AG04449 (cell line): ENCODE data around the gene COMTD1.
A peak's percentile ranks its signal among the peaks of the same experiment; 100 is the strongest.

ENCODE experiments used
- CTCF ChIA-PET: fragments of 350-600 bp; formaldehyde crosslinking; extraction: SDS; loops from one replicate; lab custom pipeline; 2021; ENCODE audit warnings: antibody characterized with exemption; lab: Yijun Ruan, JAX
- POLR2A ChIA-PET: fragments of 400-600, 350-600 bp; formaldehyde crosslinking; extraction: SDS; loops from one replicate; lab custom pipeline; 2020; ENCODE audit warnings: antibody characterized with exemption, inconsistent platforms; lab: Yijun Ruan, JAX
- DNase-seq: peaks from one replicate; pipeline ENCODE4 v3.0.0-alpha.2; 2010; ENCODE audit warnings: low read depth, low spot score
- H3K4me3 ChIP-seq: 2 replicates; pipeline ENCODE4 v1.5.1; 2011; ENCODE audit warnings: low read depth, mild to moderate bottlenecking, control low read depth, low read length
- CTCF ChIP-seq: IDR thresholded peaks from one replicate; pipeline ENCODE4 v1.5.1; 2011; ENCODE audit warnings: mild to moderate bottlenecking, moderate library complexity, low read length, control low read depth, inconsistent platforms; ENCODE audit not compliant: insufficient read depth; ENCODE audit errors: missing control alignments

Gene COMTD1

GRCh38 chr10:75220274-75220673 is 15.5 kb downstream of the COMTD1 start:
- POLR2A ChIA-PET, result interaction anchor here (1.0 kb wide), 1 partner anchor 10 kb away, joined by 3 read pairs; the partner anchor contains the start of gene VDAC2
- no peak overlapping the region for H3K4me3 ChIP-seq
- DNase-seq, result no peak
- no peak for TF ChIP-seq CTCF
- CTCF ChIA-PET, result interaction anchor here (0.6 to 1.2 kb wide), 2 partner anchors 15 to 32 kb away, joined by 3 read pairs; partner anchors contain the start of gene COMTD1

GRCh38 chr10:75212343-75212742 is 23.4 kb downstream of the COMTD1 start:
- DNase-seq, result no peak
- H3K4me3 ChIP-seq, result peak overlapping the region; percentile 19; the same call in 1 of the 2 replicates
- POLR2A ChIA-PET, result interaction anchor here (2.1 to 3.3 kb wide), 2 partner anchors 13 to 101 kb away, joined by 5 to 24 read pairs; partner anchors contain the start of gene SAMD8

GRCh38 chr10:75211007-75211691 is 24.6 kb downstream of the COMTD1 start:
- peak overlapping the region; percentile 87 for H3K4me3 ChIP-seq
- POLR2A ChIA-PET, result interaction anchor here (1.0 to 3.3 kb wide), 7 partner anchors 9 to 100 kb away, joined by 3 to 24 read pairs (median 5); partner anchors contain the start of gene SAMD8
- TF ChIP-seq CTCF, result no peak
- CTCF ChIA-PET, result interaction anchor here (0.8 to 4.8 kb wide), 10 partner anchors 12 to 24 kb away, joined by 3 to 39 read pairs (median 4); partner anchors contain the start of gene COMTD1
- no peak for DNase-seq

More at GRCh38 chr10:75212343-75212742, 23.4 kb downstream of the COMTD1 start:
- CTCF ChIA-PET, result interaction anchor here (1.2 to 4.8 kb wide), 5 partner anchors 11 to 23 kb away, joined by 4 to 39 read pairs (median 9); partner anchors contain the start of gene COMTD1
- TF ChIP-seq CTCF, result no peak

GRCh38 chr10:75210282-75211006 is 25.3 kb downstream of the COMTD1 start, which contains the start of gene VDAC2:
VDAC2 (plus strand) TSS chr10:75210796; CDS start chr10:75211159, 363 bp downstream.
- no peak for TF ChIP-seq CTCF
- DNase-seq, result no peak
- CTCF ChIA-PET, result interaction anchor here (1.0 to 4.8 kb wide), 8 partner anchors 8 to 25 kb away, joined by 3 to 39 read pairs (median 4); partner anchors contain the start of gene COMTD1
- POLR2A ChIA-PET, result interaction anchor here (1.1 to 3.3 kb wide), 9 partner anchors 10 to 100 kb away, joined by 3 to 24 read pairs (median 5); partner anchors contain the start of genes COMTD1 and SAMD8
- H3K4me3 ChIP-seq, result peak within 1 kb of the TSS; percentile 87

GRCh38 chr10:75209921-75210281 is 25.9 kb downstream of the COMTD1 start:
- no peak for DNase-seq
- POLR2A ChIA-PET, result interaction anchor here (1.1 to 3.3 kb wide), 7 partner anchors 11 to 99 kb away, joined by 3 to 24 read pairs (median 5); partner anchors contain the start of genes COMTD1 and SAMD8
- TF ChIP-seq CTCF, result no peak
- CTCF ChIA-PET, result interaction anchor here (0.6 to 4.8 kb wide), 7 partner anchors 9 to 100 kb away, joined by 3 to 39 read pairs (median 4); partner anchors contain the start of gene COMTD1
- H3K4me3 ChIP-seq, result peak overlapping the region; percentile 87
